BJ (cell line): Measurements from ENCODE around the gene MET. TPM values are rescaled to one million over a fixed set of nuclear protein-coding genes. Genes with fewer than 3 reads are reported as not detected.

Experiments
- CTCF ChIA-PET: fragments of 350-600 bp; formaldehyde crosslinking; extraction: SDS; loops from one replicate; lab custom pipeline; 2021; ENCODE audit warnings: antibody characterized with exemption, inconsistent platforms; lab: Yijun Ruan, JAX
- POLR2A ChIA-PET: fragments of 300-600 bp; sonication (Branson Sonifier 250); formaldehyde crosslinking; extraction: SDS; loops from one replicate; lab custom pipeline; 2021; ENCODE audit warnings: antibody characterized with exemption; lab: Charles Lee
- DNase-seq: peaks from one replicate; pipeline ENCODE4 v3.0.0-alpha.2; 2011; ENCODE audit warnings: low read depth
- H3K27me3 ChIP-seq: 2 replicates; pipeline ENCODE4 v1.6.0; 2011; ENCODE audit warnings: low read length; ENCODE audit not compliant: control insufficient read depth, insufficient read depth
- H3K36me3 ChIP-seq: 2 replicates; pipeline ENCODE4 v1.5.1; 2011; ENCODE audit warnings: low read length; ENCODE audit not compliant: control insufficient read depth, insufficient read depth
- H3K4me3 ChIP-seq: 2 replicates; pipeline ENCODE4 v1.5.1; 2011; ENCODE audit warnings: low read depth, mild to moderate bottlenecking, control low read depth, low read length
- CTCF ChIP-seq: IDR thresholded peaks from 2 replicates; pipeline ENCODE4 v1.5.1; 2011; ENCODE audit warnings: low read depth, mild to moderate bottlenecking, control low read depth, inconsistent platforms, low read length, moderate library complexity; ENCODE audit not compliant: insufficient read depth
- polyA plus RNA-seq: library from polyadenylated mRNA; depleted of rRNA; stranded (reverse); fragments of >200 nt; gene quantifications from 2 replicates; pipeline ENCODE4 v1.2.3, GENCODE V29; 2011

The MET gene
- polyA plus RNA-seq, 1 experiment, result 68.3 TPM

GRCh38 chr7:116780966-116781365, 109.0 kb downstream of the MET start:
- ChIA-PET POLR2A (no interaction called here), CTCF (interaction anchor here (0.6 to 2.0 kb wide), 2 partner anchors 109 to 527 kb away, joined by 3 to 5 read pairs; partner anchors contain the start of gene MET)
- Histone ChIP-seq H3K27me3 (no peaks in the 10 kb centered on the region), H3K36me3 (no peaks in the 10 kb centered on the region), H3K4me3 (no peak overlapping the region)
- no peak for TF ChIP-seq CTCF
- no peak for DNase-seq

- no peaks in the 10 kb centered on the region for H3K36me3 ChIP-seq
- no peaks in the 10 kb centered on the region for H3K27me3 ChIP-seq
- H3K4me3 ChIP-seq, result no peak overlapping the region
- ChIA-PET CTCF (no interaction called here), POLR2A (no interaction called here)
- TF ChIP-seq CTCF, result no peak
- DNase-seq, result no peak
These were observed 109.6 kb downstream of the MET start for GRCh38 chr7:116781584-116781983.

GRCh38 chr7:116782177-116782711, 110.2 kb downstream of the MET start:
- ChIA-PET POLR2A (no interaction called here), CTCF (interaction anchor here (0.6 to 1.7 kb wide), 2 partner anchors 14 to 111 kb away, joined by 3 to 7 read pairs; partner anchors contain the start of gene MET)
- Histone ChIP-seq H3K36me3 (no peaks in the 10 kb centered on the region), H3K27me3 (no peaks in the 10 kb centered on the region), H3K4me3 (no peak overlapping the region)
- no peak for TF ChIP-seq CTCF
- DNase-seq, result peak; percentile 66

GRCh38 chr7:116783666-116784318, 111.8 kb downstream of the MET start:
- Histone ChIP-seq H3K27me3 (no peaks in the 10 kb centered on the region), H3K36me3 (no peaks in the 10 kb centered on the region), H3K4me3 (no peak overlapping the region)
- POLR2A ChIA-PET, result no interaction called here
- CTCF ChIA-PET, result interaction anchor here (0.6 to 1.7 kb wide), 3 partner anchors 88 to 189 kb away, joined by 3 to 7 read pairs (median 3); partner anchors contain the start of gene MET
- DNase-seq, result no peak
- no peak for TF ChIP-seq CTCF

GRCh38 chr7:116784647-116785046, 112.7 kb downstream of the MET start:
- no peak for TF ChIP-seq CTCF
- Histone ChIP-seq H3K27me3 (no peaks in the 10 kb centered on the region), H3K4me3 (no peak overlapping the region), H3K36me3 (no peaks in the 10 kb centered on the region)
- ChIA-PET CTCF (interaction anchor here (0.7 to 1.3 kb wide), 2 partner anchors 190 to 194 kb away, joined by 3 read pairs; no protein-coding TSS in a partner anchor), POLR2A (no interaction called here)
- DNase-seq, result no peak
